B cell (primary cell): ENCODE data around the gene MYO10.

ENCODE experiments used
- CTCF ChIP-seq: fragments of 200-600 bp; IDR thresholded peaks from one replicate; pipeline ENCODE4 v1.8.0; 2022; ENCODE audit warnings: antibody characterized with exemption, mild to moderate bottlenecking
- EZH2 ChIP-seq: IDR thresholded peaks from 2 replicates; pipeline ENCODE4 v1.6.1; 2012; ENCODE audit warnings: borderline replicate concordance, low read depth, mild to moderate bottlenecking, moderate library complexity, low read length; ENCODE audit not compliant: insufficient read depth, poor library complexity, severe bottlenecking

- TF ChIP-seq CTCF (no peak), EZH2 (no peak)
Measured at GRCh38 chr5:16936150-16936988, at the start of gene MYO10.
